SH-SY5Y (cell line): Measurements from ENCODE around the gene ZNF280B.

Source experiments
- GATA2 ChIP-seq: IDR thresholded peaks from 2 replicates; pipeline ENCODE4 v1.6.1; 2011; ENCODE audit warnings: mild to moderate bottlenecking, low read depth, low read length
- GATA3 ChIP-seq: IDR thresholded peaks from 2 replicates; pipeline ENCODE4 v1.6.1; 2011; ENCODE audit warnings: low read depth, mild to moderate bottlenecking, low read length, moderate library complexity

- TF ChIP-seq GATA2 (no peak), GATA3 (no peak)
These were observed 20.2 kb upstream of the ZNF280B start for GRCh38 chr22:22528780-22529179.
